HepG2 (cell line): ENCODE measurements around the gene MAN2A1. TPM values are rescaled to one million over a fixed set of nuclear protein-coding genes. Genes with fewer than 3 reads are reported as not detected.

Experiments used
- ATAC-seq: fragments of 200-7000 bp; cut with Tn5 transposase; 3 replicates; pipeline ENCODE4 v1.9.1; 2020; ENCODE audit warnings: mild to moderate bottlenecking, moderate library complexity
- BruUV-seq: library from RNA; stranded (reverse); fragments of 400-500 nt; replicated peaks from 2 replicates; lab custom pipeline; 2021; lab: Mats Ljungman, UMichigan
- CTCF ChIA-PET: fragments of 300-600 bp; formaldehyde crosslinking; extraction: SDS; loops from one replicate; lab custom pipeline; 2021; ENCODE audit warnings: low total read pairs, inconsistent platforms, low intra/inter-chr PET ratio; lab: Yijun Ruan, JAX
- POLR2A ChIA-PET: fragments of 350-600 bp; sonication (Branson Sonifier 250); formaldehyde crosslinking; loops from one replicate; lab custom pipeline; 2020; ENCODE audit warnings: antibody characterized with exemption, inconsistent platforms; lab: Yijun Ruan, JAX
- DNase-seq: peaks from one replicate; pipeline ENCODE4 v3.0.0-alpha.2; 2015; ENCODE audit warnings: low spot score
- FAIRE-seq: peaks from 3 replicates; lab custom pipeline; 2011; peaks lifted over from hg19 to GRCh38; lab: Jason Lieb, UNC
- H2AFZ ChIP-seq: one replicate; pipeline ENCODE4 v1.6.1; 2011; ENCODE audit warnings: low read length, inconsistent platforms
- H3K27ac ChIP-seq: fragments of 300-600 bp; 3 replicates; pipeline ENCODE4 v1.8.0; 2011; ENCODE audit warnings: mixed run types, mild to moderate bottlenecking, mixed read lengths, low read length, inconsistent platforms; ENCODE audit not compliant: insufficient read depth; ENCODE audit errors: extremely low read length
- H3K27me3 ChIP-seq, 2 experiments: fragments of 200-600 bp in 1 of 2; 2 replicates in 1 of 2; 3 replicates in 1 of 2; pipeline versions ENCODE4 v1.6.0 to v1.8.0; 2011; ENCODE audit warnings: low read length in 2 of 2, mild to moderate bottlenecking in 2 of 2, moderate library complexity in 2 of 2, inconsistent platforms in 1 of 2; ENCODE audit not compliant: insufficient read depth in 2 of 2, control insufficient read depth in 1 of 2
- H3K36me3 ChIP-seq, 2 experiments: fragments of 200-600 bp in 1 of 2; replicated peaks in 1 of 2; 2 replicates in 1 of 2; 3 replicates in 1 of 2; pipeline versions ENCODE4 v1.5.1 to v1.8.0; 2011; ENCODE audit warnings: low read length in 2 of 2, inconsistent platforms in 1 of 2; ENCODE audit not compliant: insufficient read depth in 2 of 2, control insufficient read depth in 1 of 2
- H3K4me1 ChIP-seq: 2 replicates; pipeline ENCODE4 v1.5.1; 2012; ENCODE audit warnings: low read length, inconsistent platforms; ENCODE audit not compliant: insufficient read depth
- H3K4me2 ChIP-seq: 2 replicates; pipeline ENCODE4 v1.6.0; 2011; ENCODE audit warnings: low read depth, low read length, inconsistent platforms
- H3K4me3 ChIP-seq, 3 experiments: fragments of 200-600 bp in 1 of 3; sonication (generic), shearing (Covaris generic) in 1 of 3; replicated peaks in 1 of 3; 2 replicates each; pipeline ENCODE4 v1.5.1; 2011 to 2016; ENCODE audit warnings: low read length in 3 of 3, inconsistent platforms in 2 of 3, low read depth in 2 of 3, mild to moderate bottlenecking in 2 of 3, control low read depth in 1 of 3, mixed read lengths in 1 of 3; ENCODE audit not compliant: insufficient read depth in 1 of 3
- H3K79me2 ChIP-seq: one replicate; pipeline ENCODE4 v1.6.1; 2011; ENCODE audit warnings: low read length, inconsistent platforms; ENCODE audit not compliant: insufficient read depth
- H3K9ac ChIP-seq: 2 replicates; pipeline ENCODE4 v1.6.0; 2011; ENCODE audit warnings: mild to moderate bottlenecking, low read depth, low read length, inconsistent platforms; ENCODE audit not compliant: insufficient read depth
- H3K9me3 ChIP-seq: 2 replicates; pipeline ENCODE4 v1.5.1; 2012; ENCODE audit warnings: mild to moderate bottlenecking, low read length
- H4K20me1 ChIP-seq: 2 replicates; pipeline ENCODE4 v1.6.0; 2011; ENCODE audit warnings: inconsistent platforms, mild to moderate bottlenecking, low read length, moderate library complexity; ENCODE audit not compliant: insufficient read depth
- FOXA3 ChIP-seq: IDR thresholded peaks from 2 replicates; pipeline ENCODE4 v1.6.1; 2016; ENCODE audit warnings: missing genetic modification reagents, missing compliant biosample characterization
- MEIS2 ChIP-seq: sonication (generic); formaldehyde crosslinking; IDR thresholded peaks from 2 replicates; pipeline ENCODE4 v1.9.0; 2021; ENCODE audit warnings: mild to moderate bottlenecking, missing genetic modification reagents
- MIXL1 ChIP-seq: IDR thresholded peaks from 2 replicates; pipeline ENCODE4 v1.6.1; 2016
- MLLT10 ChIP-seq: sonication (generic); formaldehyde crosslinking; IDR thresholded peaks from 2 replicates; pipeline ENCODE4 v1.4.0; 2020; ENCODE audit warnings: missing genetic modification reagents
- PHF8 ChIP-seq: sonication (generic); formaldehyde crosslinking; IDR thresholded peaks from 2 replicates; pipeline ENCODE4 v1.5.0; 2020; ENCODE audit warnings: missing genetic modification reagents
- RBM22 ChIP-seq: fragments of 200-400 bp; formaldehyde crosslinking; optimal IDR thresholded peaks from 2 replicates; pipeline ENCODE3; 2017; ENCODE audit warnings: mild to moderate bottlenecking, low read length, moderate library complexity
- ZNF256 ChIP-seq: sonication (generic); formaldehyde crosslinking; conservative IDR thresholded peaks from 2 replicates; pipeline ENCODE4 v1.4.0; 2020; ENCODE audit warnings: missing genetic modification reagents
- WGBS: methylation state at CpG from one replicate; pipeline ENCODE4 v1.1.6; 2017; ENCODE audit warnings: low lambda C conversion rate; 5-methylcytosine and 5-hydroxymethylcytosine counted together
- in situ Hi-C: cut with HindIII; loops from 2 replicates; pipeline ENCODE4 v1.10.0; 2017; ENCODE audit warnings: low pct_unique_long_range_greater_than_20kb; ENCODE audit not compliant: extremely low pct_ligation_motif_present
- intact Hi-C: fragments of 100-400 bp; cut with micrococcal nuclease; formaldehyde crosslinking; loops from one replicate; pipeline ENCODE4 v1.10.0; 2022; ENCODE audit not compliant: unreplicated experiment
- polyA plus RNA-seq, 8 experiments: library from polyadenylated mRNA; depleted of rRNA in 3 of 8; stranded (reverse) in 7 of 8; unstranded in 1 of 8; fragments of >200 nt; fragmentation: Illumina TruSeq in 4 of 8; extraction: Trizol in 4 of 8; gene quantifications; 2 replicates each; pipeline versions ENCODE4 v1.2.1 to v1.2.3, GENCODE V29; 2011 to 2016; ENCODE audit warnings: low read depth in 4 of 8, missing spikeins in 1 of 8, mixed read lengths in 1 of 8; ENCODE audit not compliant: insufficient read depth in 1 of 8
- total RNA-seq, 5 experiments: library from RNA; depleted of rRNA; stranded (reverse); fragments of >200 nt; fragmentation: Illumina TruSeq; extraction: Trizol; gene quantifications; 2 replicates each; pipeline ENCODE4 v1.2.3, GENCODE V29; 2016; ENCODE audit warnings: low read depth in 1 of 5
- TF ChIP-seq, protein P1 (sequence below): sonication (generic); formaldehyde crosslinking; IDR thresholded peaks from 2 replicates; pipeline ENCODE4 v1.4.0; 2020; ENCODE audit warnings: missing genetic modification reagents

MAN2A1 gene
- total and polyA plus RNA-seq, 2 of the 13 experiments (the other 11 are each of a cell fraction or from before 2014, with no cell fraction given): 56.2 to 80.5 TPM

DNA sequence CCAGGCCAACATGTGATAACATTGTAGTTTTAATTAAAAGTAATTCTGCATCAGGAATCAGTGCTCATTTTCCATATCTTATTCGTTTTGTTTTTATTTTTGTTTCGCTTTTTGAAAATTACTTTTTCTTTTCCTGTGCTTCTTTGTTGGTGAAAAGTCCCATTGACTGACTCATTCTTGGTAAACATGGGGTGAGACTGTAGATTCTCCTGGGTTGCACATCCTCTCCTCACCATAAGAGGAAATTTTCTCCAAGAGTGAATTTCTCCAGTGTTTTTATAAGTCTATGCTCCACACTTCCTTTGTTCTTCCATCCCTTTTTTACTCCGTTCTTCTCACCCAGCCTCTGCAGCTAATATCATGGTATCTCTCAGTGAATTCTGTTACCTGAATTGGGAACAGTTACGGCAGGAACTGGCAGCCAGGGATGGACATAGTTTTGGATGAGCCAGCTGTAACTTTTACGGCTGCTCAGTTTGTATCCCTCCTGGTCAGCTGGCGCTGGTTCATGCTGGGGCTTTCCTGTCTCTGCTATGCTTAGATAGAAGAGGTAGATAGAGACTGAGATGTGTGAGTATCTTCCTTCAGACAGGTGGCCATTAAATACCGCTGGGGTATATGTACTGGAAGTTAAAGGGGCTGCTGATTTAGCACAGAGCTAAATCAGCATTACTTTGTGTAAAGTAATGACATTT is 80.0 kb downstream of the MAN2A1 start:
- no peaks in the 10 kb centered on the region for H4K20me1 ChIP-seq
- no peak overlapping the region for H3K4me3 ChIP-seq
- H3K9me3 ChIP-seq: no peaks in the 10 kb centered on the region
- intact Hi-C loops: no loop called here
- no peaks in the 10 kb centered on the region for H3K27me3 ChIP-seq
- TF ChIP-seq MEIS2 (CRISPR knock-in tag) (no peak), ZNF256 (CRISPR knock-in tag) (no peak), RBM22 (peak; percentile 67), MIXL1 (CRISPR knock-in tag) (no peak), MLLT10 (CRISPR knock-in tag) (no peak), FOXA3 (CRISPR knock-in tag) (0 out of 2 replicates have a peak, but pooled peaks have one; percentile 31), PHF8 (CRISPR knock-in tag) (no peak)
- TF ChIP-seq, protein P1, sequence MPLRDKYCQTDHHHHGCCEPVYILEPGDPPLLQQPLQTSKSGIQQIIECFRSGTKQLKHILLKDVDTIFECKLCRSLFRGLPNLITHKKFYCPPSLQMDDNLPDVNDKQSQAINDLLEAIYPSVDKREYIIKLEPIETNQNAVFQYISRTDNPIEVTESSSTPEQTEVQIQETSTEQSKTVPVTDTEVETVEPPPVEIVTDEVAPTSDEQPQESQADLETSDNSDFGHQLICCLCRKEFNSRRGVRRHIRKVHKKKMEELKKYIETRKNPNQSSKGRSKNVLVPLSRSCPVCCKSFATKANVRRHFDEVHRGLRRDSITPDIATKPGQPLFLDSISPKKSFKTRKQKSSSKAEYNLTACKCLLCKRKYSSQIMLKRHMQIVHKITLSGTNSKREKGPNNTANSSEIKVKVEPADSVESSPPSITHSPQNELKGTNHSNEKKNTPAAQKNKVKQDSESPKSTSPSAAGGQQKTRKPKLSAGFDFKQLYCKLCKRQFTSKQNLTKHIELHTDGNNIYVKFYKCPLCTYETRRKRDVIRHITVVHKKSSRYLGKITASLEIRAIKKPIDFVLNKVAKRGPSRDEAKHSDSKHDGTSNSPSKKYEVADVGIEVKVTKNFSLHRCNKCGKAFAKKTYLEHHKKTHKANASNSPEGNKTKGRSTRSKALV: no peak
- POLR2A ChIA-PET: no interaction called here
- in situ Hi-C loops: no loop called here
- H2AFZ ChIP-seq: no peak overlapping the region
- ATAC-seq (no peak; the same call in 2 of the 3 replicates), FAIRE-seq (no peak), DNase-seq (no peak)
- no TSS peak for BruUV-seq
- no peak overlapping the region for H3K4me2 ChIP-seq
- H3K27ac ChIP-seq: no peak overlapping the region
- CTCF ChIA-PET: no interaction called here
- no peak overlapping the region for H3K9ac ChIP-seq
- H3K79me2 ChIP-seq: peaks cover 3% of the 10 kb centered on the region
- peaks cover 4 to 44% of the 10 kb centered on the region in 2 experiments for H3K36me3 ChIP-seq
- WGBS: 97% methylated on average over 7 of the region's 7 CpGs
- H3K4me1 ChIP-seq: no peaks in the 10 kb centered on the region
